Heart left ventricle (tissue), 16 donors: ENCODE measurements around the gene MCUB. TPM values are rescaled to one million over a fixed set of nuclear protein-coding genes. Genes with fewer than 3 reads are reported as not detected.
A peak's percentile ranks its signal among the peaks of the same experiment; 100 is the strongest.

Experiments
- ATAC-seq, 4 donors: fragments of 200-7000 bp; cut with Tn5 transposase; one replicate each; pipeline ENCODE4 v1.9.1; 2020 to 2022; ENCODE audit warnings: moderate library complexity in 4 of 4, mild to moderate bottlenecking in 3 of 4, moderate number of reproducible peaks in 1 of 4
- DNase-seq, 5 donors: peaks; one replicate each; pipeline ENCODE4 v3.0.0-alpha.2; 2020
- H3K27ac ChIP-seq, 12 donors: fragments of 200-600 bp; sonication (generic) in 4 of 12; one replicate each; pipeline versions ENCODE4 v1.5.0 to v1.8.0; 2016 to 2022; ENCODE audit warnings: mild to moderate bottlenecking in 2 of 12
- H3K27me3 ChIP-seq, 9 donors: fragments of 200-600 bp; sonication (generic) in 2 of 9; one replicate each; pipeline versions ENCODE4 v1.5.1 to v1.8.0; 2016 to 2022; ENCODE audit warnings: mild to moderate bottlenecking in 3 of 9
- H3K36me3 ChIP-seq, 9 donors: fragments of 200-600 bp; sonication (generic) in 2 of 9; one replicate each; pipeline versions ENCODE4 v1.5.0 to v1.8.0; 2018 to 2022; ENCODE audit warnings: mild to moderate bottlenecking in 2 of 9
- H3K4me1 ChIP-seq, 12 donors: fragments of 200-600 bp; sonication (generic) in 4 of 12; one replicate each; pipeline versions ENCODE4 v1.5.0 to v1.8.0; 2016 to 2022; ENCODE audit warnings: mild to moderate bottlenecking in 3 of 12
- H3K4me3 ChIP-seq, 12 donors: fragments of 200-600 bp; sonication (generic) in 4 of 12; one replicate each; pipeline versions ENCODE4 v1.5.0 to v1.8.0; 2017 to 2022; ENCODE audit warnings: mild to moderate bottlenecking in 9 of 12, moderate library complexity in 4 of 12
- H3K9me3 ChIP-seq, 12 donors: fragments of 200-600 bp; sonication (generic) in 4 of 12; one replicate each; pipeline versions ENCODE4 v1.5.0 to v1.8.0; 2016 to 2022; ENCODE audit warnings: mild to moderate bottlenecking in 1 of 12
- CTCF ChIP-seq, 12 donors: fragments of 200-600 bp; sonication (generic) in 4 of 12; IDR thresholded peaks; one replicate each; pipeline versions ENCODE4 v1.5.0 to v1.8.0; 2018 to 2022; ENCODE audit warnings: antibody characterized with exemption in 12 of 12, mild to moderate bottlenecking in 5 of 12
- POLR2A ChIP-seq, 2 donors: fragments of 450-650 bp; IDR thresholded peaks; one replicate each; pipeline ENCODE4 v1.6.1; 2017; ENCODE audit warnings: antibody characterized with exemption in 2 of 2, mild to moderate bottlenecking in 2 of 2, moderate library complexity in 2 of 2
- WGBS, 4 donors: extraction: QIAGEN DNeasy Blood & Tissue Kit in 2 of 4; methylation state at CpG; one replicate each; pipeline versions ENCODE4 v1.1.5 to v1.1.7; 2013 to 2018; 5-methylcytosine and 5-hydroxymethylcytosine counted together
- intact Hi-C, 10 donors: fragments of 100-400 bp; cut with DNase I; formaldehyde crosslinking; loops; one replicate each; pipeline versions ENCODE4 v1.11.1 to v1.14.2; 2022
- polyA plus RNA-seq, 2 donors: library from polyadenylated mRNA; stranded (reverse); fragments of 200-250 nt; gene quantifications; one replicate each; pipeline ENCODE4 v1.2.3, GENCODE V29; 2013
- total RNA-seq, 9 donors: library from RNA; depleted of rRNA in 2 of 9; stranded (reverse); fragments of >200 nt in 2 of 9; fragmentation: NEBNext Ultra II Directional in 3 of 9; extraction: Animal tissue kit (Norgen Biotek cat#: 25700) in 3 of 9; gene quantifications; one replicate each; pipeline versions ENCODE4 v1.1.0 to v1.2.4, GENCODE V29; 2016 to 2023
- donor health status: ischemic (EF 13 %, LVEDD 7.1; RV severe dilation, severe dysfunction).
- donor health status: healthy with polysubstance abuse.
- donor health status: DM: no; HTN: yes; CAD: no.
- donor health status: DM: no; HTN: no; CAD: no.
- donor health status: ischemic (EF 25% LVEDD 6.9; RV normal size, moderate dysfunction).
- donor health status: ischemic (EF 25% LVEDD 5.7; RV mildly dilated, moderate dysfunction).
- donor health status: healthy.
- donor health status: DM: yes; HTN: yes; CAD: no.
- donor health status: ischemic (EF 35%, LVEDD 5.7; RV mildly dilated, moderate dysfunction).
- donor health status: nonischemic (EF 11% LVEDD 7.7; RV severe dilation, severe dysfunction).
- donor health status: DM: yes; HTN: yes; CAD: no.
- donor health status: PGD.
- donor health status: ischemic (EF 29% LVEDD 5.4; RV normal size, mild dysfunction).
- donor health status: nonischemic (EF 23%, LVEDD 6.1; RV moderate dilation, normal function).

Gene MCUB
- total and polyA plus RNA-seq, 11 donors: 1.6 to 15.1 (median 4.3) TPM

GRCh38 chr4:109624536-109624935 is 64.5 kb downstream of the MCUB start:
- no peak overlapping the region for H3K4me3 ChIP-seq
- no peaks in the 10 kb centered on the region for H3K36me3 ChIP-seq
- H3K4me1 ChIP-seq: peaks cover 0 to 3% (median 0%) of the 10 kb centered on the region in 12 donors
- TF ChIP-seq POLR2A (IDR thresholded peaks at IDR 0.05) (no peak), CTCF (IDR thresholded peaks at IDR 0.05) (no peak)
- intact Hi-C loops: no loop called here
- 88 to 96% (median 91%) methylated on average over 2 of the region's 2 CpGs for WGBS, 4 donors
- H3K9me3 ChIP-seq: no peaks in the 10 kb centered on the region
- H3K27ac ChIP-seq: no peak overlapping the region
- ATAC-seq (no peak), DNase-seq (no peak)
- no peaks in the 10 kb centered on the region for H3K27me3 ChIP-seq

GRCh38 chr4:109627361-109627760 is 67.3 kb downstream of the MCUB start:
- ATAC-seq (no peak), DNase-seq (no peak)
- H3K27ac ChIP-seq: no peak overlapping the region
- H3K36me3 ChIP-seq: no peaks in the 10 kb centered on the region
- no peak for TF ChIP-seq POLR2A (IDR thresholded peaks at IDR 0.05)
- no peak for TF ChIP-seq CTCF (IDR thresholded peaks at IDR 0.05)
- H3K27me3 ChIP-seq: no peaks in the 10 kb centered on the region
- 82 to 93% (median 88%) methylated on average over 4 of the region's 4 CpGs for WGBS, 4 donors
- peaks cover 0 to 16% (median 0%) of the 10 kb centered on the region in 12 donors for H3K4me1 ChIP-seq
- no peak overlapping the region for H3K4me3 ChIP-seq
- intact Hi-C loops: no loop called here
- H3K9me3 ChIP-seq: no peaks in the 10 kb centered on the region

- no peaks in the 10 kb centered on the region for H3K27me3 ChIP-seq
- ATAC-seq (no peak), DNase-seq (no peak)
- H3K4me3 ChIP-seq: no peak overlapping the region
- no peak overlapping the region for H3K27ac ChIP-seq
- 44 to 54% (median 52%) methylated on average over 4 of the region's 4 CpGs for WGBS, 4 donors
- H3K9me3 ChIP-seq: no peaks in the 10 kb centered on the region
- H3K4me1 ChIP-seq: peaks cover 0 to 16% (median 0%) of the 10 kb centered on the region in 12 donors
- TF ChIP-seq CTCF (IDR thresholded peaks at IDR 0.05) (no peak), POLR2A (IDR thresholded peaks at IDR 0.05) (no peak)
- no peaks in the 10 kb centered on the region for H3K36me3 ChIP-seq
- intact Hi-C loops: no loop called here
Measured at GRCh38 chr4:109629775-109630174, 69.7 kb downstream of the MCUB start.

- intact Hi-C loops: no loop called here
- Histone ChIP-seq H3K27ac (no peak overlapping the region), H3K36me3 (no peaks in the 10 kb centered on the region), H3K27me3 (no peaks in the 10 kb centered on the region), H3K9me3 (no peaks in the 10 kb centered on the region), H3K4me1 (peaks cover 0 to 16% (median 0%) of the 10 kb centered on the region in 12 donors), H3K4me3 (no peak overlapping the region)
- ATAC-seq (peak in 3 of 4 donors; percentile 64 to 88 (median 77)), DNase-seq (peak in 4 of 5 donors; percentile 12 to 54 (median 26))
- TF ChIP-seq POLR2A (IDR thresholded peaks at IDR 0.05): no peak
- no peak for TF ChIP-seq CTCF (IDR thresholded peaks at IDR 0.05)
- WGBS, 4 donors: 34 to 48% (median 41%) methylated on average over 5 of the region's 5 CpGs
Measured at GRCh38 chr4:109631532-109632108, 71.6 kb downstream of the MCUB start.
